SH-SY5Y (cell line): ENCODE measurements around the gene RCHY1.

ENCODE experiments used
- GATA2 ChIP-seq: IDR thresholded peaks from 2 replicates; pipeline ENCODE4 v1.6.1; 2011; ENCODE audit warnings: mild to moderate bottlenecking, low read depth, low read length
- GATA3 ChIP-seq: IDR thresholded peaks from 2 replicates; pipeline ENCODE4 v1.6.1; 2011; ENCODE audit warnings: low read depth, mild to moderate bottlenecking, low read length, moderate library complexity

The RCHY1 gene

GRCh38 chr4:75514131-75514948 is at the start of gene RCHY1, which contains the start of gene THAP6:
Gene RCHY1, minus strand, starts transcription at chr4:75514403. Its CDS starts 117 bp downstream, at chr4:75514286.
Gene THAP6, plus strand, starts transcription at chr4:75514473. Its CDS starts 980 bp downstream, at chr4:75515453.
- TF ChIP-seq GATA3 (no peak), GATA2 (no peak)

- no peak for TF ChIP-seq GATA3
- no peak for TF ChIP-seq GATA2
These were observed 47.6 kb upstream of the RCHY1 start for GRCh38 chr4:75561789-75562188.

- TF ChIP-seq GATA3 (no peak), GATA2 (no peak)
These were observed 43.5 kb upstream of the RCHY1 start for GRCh38 chr4:75557696-75558095.

- TF ChIP-seq GATA3 (no peak), GATA2 (no peak)
These were observed 41.3 kb upstream of the RCHY1 start, which contains the start of gene ODAPH for GRCh38 chr4:75555294-75556164. Gene ODAPH, plus strand, starts transcription at chr4:75556066. Its CDS starts 17 bp downstream, at chr4:75556083.

GRCh38 chr4:75552452-75552851 is 38.2 kb upstream of the RCHY1 start:
- TF ChIP-seq GATA2 (no peak), GATA3 (no peak)

GRCh38 chr4:75549019-75549418 is 34.8 kb upstream of the RCHY1 start:
- TF ChIP-seq GATA2 (no peak), GATA3 (no peak)

GRCh38 chr4:75547647-75548387 is 33.6 kb upstream of the RCHY1 start:
- TF ChIP-seq GATA2 = no peak
- TF ChIP-seq GATA3 = no peak

- no peak for TF ChIP-seq GATA3
- TF ChIP-seq GATA2 = no peak
These were observed 31.3 kb upstream of the RCHY1 start for GRCh38 chr4:75545526-75545925.

GRCh38 chr4:75544870-75545269 is 30.7 kb upstream of the RCHY1 start:
- no peak for TF ChIP-seq GATA3
- no peak for TF ChIP-seq GATA2

GRCh38 chr4:75542824-75543223 is 28.6 kb upstream of the RCHY1 start:
- TF ChIP-seq GATA3 = no peak
- no peak for TF ChIP-seq GATA2

GRCh38 chr4:75530556-75531322 is 16.5 kb upstream of the RCHY1 start:
- TF ChIP-seq GATA2 (no peak), GATA3 (no peak)

GRCh38 chr4:75527482-75527881 is 13.3 kb upstream of the RCHY1 start:
- no peak for TF ChIP-seq GATA3
- TF ChIP-seq GATA2 = no peak

GRCh38 chr4:75525910-75526309 is 11.7 kb upstream of the RCHY1 start:
- TF ChIP-seq GATA3 (no peak), GATA2 (no peak)

GRCh38 chr4:75525086-75525485 is 10.9 kb upstream of the RCHY1 start:
- TF ChIP-seq GATA2 (no peak), GATA3 (no peak)
